Measurements from ENCODE around the gene TUBA1C.
"Not testable (repeated sequence)": the region's sequence is repeated elsewhere in the genome, so short reads cannot be mapped to it uniquely, and the experiment has no call there.

Gene TUBA1C

GRCh38 chr12:49310451-49311000 lies 45.6 kb downstream of the TUBA1C start:
- H3K9me3 ChIP-seq (ENCODE audit: control insufficient read depth, low read length); H3K4me1 ChIP-seq (ENCODE audit: control insufficient read depth, insufficient read depth, low read length); H3K27ac ChIP-seq (ENCODE audit: insufficient read depth, low read depth, low read length, poor library complexity, severe bottlenecking); H3K36me3 ChIP-seq (ENCODE audit: control insufficient read depth, insufficient read depth, low read length); H3K27me3 ChIP-seq (ENCODE audit: control insufficient read depth, insufficient read depth, low read length, poor library complexity, severe bottlenecking); H3K4me3 ChIP-seq (ENCODE audit: insufficient read depth, low read depth, low read length): not testable (repeated sequence)
- 64% methylated on average over 1 of the region's 3 CpGs; no CpG with 5 or more reads in 1 of the 2 experiments for WGBS, 2 experiments

- Histone ChIP-seq H3K4me3 (ENCODE audit: insufficient read depth, low read depth, low read length) (no peak overlapping the region), H3K36me3 (ENCODE audit: control insufficient read depth, insufficient read depth, low read length) (no peaks in the 10 kb centered on the region), H3K27ac (ENCODE audit: insufficient read depth, low read depth, low read length, poor library complexity, severe bottlenecking) (no peak overlapping the region), H3K27me3 (ENCODE audit: control insufficient read depth, insufficient read depth, low read length, poor library complexity, severe bottlenecking) (no peaks in the 10 kb centered on the region), H3K9me3 (ENCODE audit: control insufficient read depth, low read length) (no peaks in the 10 kb centered on the region), H3K4me1 (ENCODE audit: control insufficient read depth, insufficient read depth, low read length) (no peaks in the 10 kb centered on the region)
- WGBS, 2 experiments, result 86 to 95% methylated on average over 1 of the region's 1 CpG
Observed at GRCh38 chr12:49314811-49315210, 49.9 kb downstream of the TUBA1C start.

GRCh38 chr12:49317118-49317517 lies 52.2 kb downstream of the TUBA1C start:
- H3K4me3 ChIP-seq (ENCODE audit: insufficient read depth, low read depth, low read length); H3K36me3 ChIP-seq (ENCODE audit: control insufficient read depth, insufficient read depth, low read length); H3K27ac ChIP-seq (ENCODE audit: insufficient read depth, low read depth, low read length, poor library complexity, severe bottlenecking); H3K27me3 ChIP-seq (ENCODE audit: control insufficient read depth, insufficient read depth, low read length, poor library complexity, severe bottlenecking); H3K4me1 ChIP-seq (ENCODE audit: control insufficient read depth, insufficient read depth, low read length); H3K9me3 ChIP-seq (ENCODE audit: control insufficient read depth, low read length): not testable (repeated sequence)
- WGBS, 2 experiments, result 92 to 93% methylated on average over 6 of the region's 10 CpGs

- H3K36me3 ChIP-seq (ENCODE audit: control insufficient read depth, insufficient read depth, low read length); H3K9me3 ChIP-seq (ENCODE audit: control insufficient read depth, low read length); H3K4me3 ChIP-seq (ENCODE audit: insufficient read depth, low read depth, low read length); H3K27me3 ChIP-seq (ENCODE audit: control insufficient read depth, insufficient read depth, low read length, poor library complexity, severe bottlenecking); H3K27ac ChIP-seq (ENCODE audit: insufficient read depth, low read depth, low read length, poor library complexity, severe bottlenecking): not testable (repeated sequence)
- H3K4me1 ChIP-seq (ENCODE audit: control insufficient read depth, insufficient read depth, low read length), result peaks cover 11% of the 10 kb centered on the region
- 88 to 92% methylated on average over 9 of the region's 9 CpGs for WGBS, 2 experiments
Observed at GRCh38 chr12:49320411-49321103, 55.7 kb downstream of the TUBA1C start.

- H3K27ac ChIP-seq (ENCODE audit: insufficient read depth, low read depth, low read length, poor library complexity, severe bottlenecking), result no peak overlapping the region
- WGBS, 2 experiments, result 41 to 44% methylated on average over 11 to 12 of the region's 12 CpGs
- H3K4me1 ChIP-seq (ENCODE audit: control insufficient read depth, insufficient read depth, low read length), result peaks cover 11% of the 10 kb centered on the region
- peak overlapping the region; percentile 74 for H3K4me3 ChIP-seq (ENCODE audit: insufficient read depth, low read depth, low read length)
- H3K27me3 ChIP-seq (ENCODE audit: control insufficient read depth, insufficient read depth, low read length, poor library complexity, severe bottlenecking), result no peaks in the 10 kb centered on the region
- peaks cover 18% of the 10 kb centered on the region for H3K36me3 ChIP-seq (ENCODE audit: control insufficient read depth, insufficient read depth, low read length)
- H3K9me3 ChIP-seq (ENCODE audit: control insufficient read depth, low read length), result no peaks in the 10 kb centered on the region
Observed at GRCh38 chr12:49322367-49322707, 57.5 kb downstream of the TUBA1C start.

GRCh38 chr12:49322708-49323523 lies 58.0 kb downstream of the TUBA1C start, which contains the start of gene TROAP:
Gene TROAP, plus strand, starts transcription at chr12:49323255. Its CDS starts 354 bp downstream, at chr12:49323609.
- Histone ChIP-seq H3K27me3 (ENCODE audit: control insufficient read depth, insufficient read depth, low read length, poor library complexity, severe bottlenecking) (no peaks in the 10 kb centered on the region), H3K9me3 (ENCODE audit: control insufficient read depth, low read length) (no peaks in the 10 kb centered on the region), H3K36me3 (ENCODE audit: control insufficient read depth, insufficient read depth, low read length) (peaks cover 22% of the 10 kb centered on the region), H3K4me3 (ENCODE audit: insufficient read depth, low read depth, low read length) (peak within 1 kb of the TSS; percentile 74), H3K4me1 (ENCODE audit: control insufficient read depth, insufficient read depth, low read length) (peaks cover 11% of the 10 kb centered on the region), H3K27ac (ENCODE audit: insufficient read depth, low read depth, low read length, poor library complexity, severe bottlenecking) (no peak within 1 kb of the TSS)
- WGBS, 2 experiments, result 1% methylated on average over 65 of the region's 65 CpGs

- H3K27ac ChIP-seq (ENCODE audit: insufficient read depth, low read depth, low read length, poor library complexity, severe bottlenecking), result no peak overlapping the region
- no peaks in the 10 kb centered on the region for H3K9me3 ChIP-seq (ENCODE audit: control insufficient read depth, low read length)
- peak overlapping the region; percentile 74 for H3K4me3 ChIP-seq (ENCODE audit: insufficient read depth, low read depth, low read length)
- H3K27me3 ChIP-seq (ENCODE audit: control insufficient read depth, insufficient read depth, low read length, poor library complexity, severe bottlenecking), result no peaks in the 10 kb centered on the region
- 12 to 13% methylated on average over 19 of the region's 19 CpGs for WGBS, 2 experiments
- peaks cover 11% of the 10 kb centered on the region for H3K4me1 ChIP-seq (ENCODE audit: control insufficient read depth, insufficient read depth, low read length)
- H3K36me3 ChIP-seq (ENCODE audit: control insufficient read depth, insufficient read depth, low read length), result peaks cover 23% of the 10 kb centered on the region
Observed at GRCh38 chr12:49323524-49324097, 58.7 kb downstream of the TUBA1C start.

Measured in ectodermal cell (in vitro differentiated cells).